ENCODE results near the gene TRIO. TPM values are rescaled to one million over a fixed set of nuclear protein-coding genes. Genes with fewer than 3 reads are reported as not detected.

Gene TRIO
- total RNA-seq, 1 experiment from 2014 or later: 68.4 TPM

DNA sequence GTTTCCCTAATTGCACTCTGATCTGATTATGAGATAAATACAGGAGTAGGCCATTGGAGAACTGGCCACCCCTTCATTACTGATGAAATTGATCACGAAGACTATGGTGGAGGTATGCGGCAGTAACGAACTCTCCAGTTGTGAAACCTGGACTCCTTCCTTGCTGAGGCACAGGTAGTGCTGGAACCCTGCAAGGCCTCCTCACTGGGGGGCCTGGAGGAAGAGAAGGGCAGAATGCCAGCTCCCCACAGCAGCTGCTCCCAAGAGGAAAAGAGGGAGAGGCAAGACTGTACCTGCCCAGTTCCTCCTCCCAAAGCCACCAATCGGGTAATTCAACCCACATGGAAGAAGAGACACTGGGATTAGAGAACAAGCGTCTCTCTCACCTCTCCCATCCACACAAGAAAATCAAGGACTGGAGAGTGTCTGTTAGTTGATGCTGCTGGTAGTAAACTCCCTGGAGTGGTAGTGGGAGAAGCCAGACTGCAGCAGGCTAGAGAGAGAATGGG is 19.1 kb upstream of the TRIO start:
- ChIA-PET POLR2A (no interaction called here), CTCF (no interaction called here), RAD21 (ENCODE audit: low non-redundant PET in 1 of 2, low total read pairs in 2 of 2, uncharacterized antibody in 2 of 2, unreplicated experiment in 2 of 2) (no interaction called here)
- H3K27me3 ChIP-seq (ENCODE audit: insufficient read depth, low read length): no peaks in the 10 kb centered on the region
- H3K79me2 ChIP-seq (ENCODE audit: insufficient read depth, low read length): no peaks in the 10 kb centered on the region
- H3K4me1 ChIP-seq (ENCODE audit: control insufficient read depth in 1 of 2, insufficient read depth in 2 of 2, low read length in 2 of 2): no peaks in the 10 kb centered on the region
- H3K36me3 ChIP-seq (ENCODE audit: control insufficient read depth in 1 of 2, insufficient read depth in 2 of 2, low read length in 2 of 2): no peaks in the 10 kb centered on the region
- TF ChIP-seq, protein P1, sequence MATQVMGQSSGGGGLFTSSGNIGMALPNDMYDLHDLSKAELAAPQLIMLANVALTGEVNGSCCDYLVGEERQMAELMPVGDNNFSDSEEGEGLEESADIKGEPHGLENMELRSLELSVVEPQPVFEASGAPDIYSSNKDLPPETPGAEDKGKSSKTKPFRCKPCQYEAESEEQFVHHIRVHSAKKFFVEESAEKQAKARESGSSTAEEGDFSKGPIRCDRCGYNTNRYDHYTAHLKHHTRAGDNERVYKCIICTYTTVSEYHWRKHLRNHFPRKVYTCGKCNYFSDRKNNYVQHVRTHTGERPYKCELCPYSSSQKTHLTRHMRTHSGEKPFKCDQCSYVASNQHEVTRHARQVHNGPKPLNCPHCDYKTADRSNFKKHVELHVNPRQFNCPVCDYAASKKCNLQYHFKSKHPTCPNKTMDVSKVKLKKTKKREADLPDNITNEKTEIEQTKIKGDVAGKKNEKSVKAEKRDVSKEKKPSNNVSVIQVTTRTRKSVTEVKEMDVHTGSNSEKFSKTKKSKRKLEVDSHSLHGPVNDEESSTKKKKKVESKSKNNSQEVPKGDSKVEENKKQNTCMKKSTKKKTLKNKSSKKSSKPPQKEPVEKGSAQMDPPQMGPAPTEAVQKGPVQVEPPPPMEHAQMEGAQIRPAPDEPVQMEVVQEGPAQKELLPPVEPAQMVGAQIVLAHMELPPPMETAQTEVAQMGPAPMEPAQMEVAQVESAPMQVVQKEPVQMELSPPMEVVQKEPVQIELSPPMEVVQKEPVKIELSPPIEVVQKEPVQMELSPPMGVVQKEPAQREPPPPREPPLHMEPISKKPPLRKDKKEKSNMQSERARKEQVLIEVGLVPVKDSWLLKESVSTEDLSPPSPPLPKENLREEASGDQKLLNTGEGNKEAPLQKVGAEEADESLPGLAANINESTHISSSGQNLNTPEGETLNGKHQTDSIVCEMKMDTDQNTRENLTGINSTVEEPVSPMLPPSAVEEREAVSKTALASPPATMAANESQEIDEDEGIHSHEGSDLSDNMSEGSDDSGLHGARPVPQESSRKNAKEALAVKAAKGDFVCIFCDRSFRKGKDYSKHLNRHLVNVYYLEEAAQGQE (IDR thresholded peaks at IDR 0.05; ENCODE audit: low read depth): no peak
- TF ChIP-seq JUND (IDR thresholded peaks at IDR 0.05) (no peak), POLR2AphosphoS5 (IDR thresholded peaks at IDR 0.05; ENCODE audit: low read depth, low read length) (no peak), RAD21 (IDR thresholded peaks at IDR 0.05; ENCODE audit: low read depth) (no peak), ELF1 (IDR thresholded peaks at IDR 0.05; ENCODE audit: borderline replicate concordance, low read depth) (no peak), EZH2phosphoT487 (IDR thresholded peaks at IDR 0.05; ENCODE audit: borderline replicate concordance) (no peak), SP1 (IDR thresholded peaks at IDR 0.05; ENCODE audit: low read depth) (no peak), EZH2 (IDR thresholded peaks at IDR 0.05) (no peak), POLR2A (IDR thresholded peaks at IDR 0.05; ENCODE audit: borderline replicate concordance, extremely low read depth, insufficient read depth, insufficient read length) (no peak), CBX3 (IDR thresholded peaks at IDR 0.05; ENCODE audit: low read depth) (no peak), TCF7L2 (IDR thresholded peaks at IDR 0.05; ENCODE audit: borderline replicate concordance, extremely low read depth, insufficient read depth, insufficient read length) (no peak), YY1 (IDR thresholded peaks at IDR 0.05; ENCODE audit: extremely low read depth, insufficient replicate concordance, low read depth, low read length) (no peak), ZNF274 (IDR thresholded peaks at IDR 0.05; ENCODE audit: low read depth, low read length) (no peak)
- TF ChIP-seq, protein P2, sequence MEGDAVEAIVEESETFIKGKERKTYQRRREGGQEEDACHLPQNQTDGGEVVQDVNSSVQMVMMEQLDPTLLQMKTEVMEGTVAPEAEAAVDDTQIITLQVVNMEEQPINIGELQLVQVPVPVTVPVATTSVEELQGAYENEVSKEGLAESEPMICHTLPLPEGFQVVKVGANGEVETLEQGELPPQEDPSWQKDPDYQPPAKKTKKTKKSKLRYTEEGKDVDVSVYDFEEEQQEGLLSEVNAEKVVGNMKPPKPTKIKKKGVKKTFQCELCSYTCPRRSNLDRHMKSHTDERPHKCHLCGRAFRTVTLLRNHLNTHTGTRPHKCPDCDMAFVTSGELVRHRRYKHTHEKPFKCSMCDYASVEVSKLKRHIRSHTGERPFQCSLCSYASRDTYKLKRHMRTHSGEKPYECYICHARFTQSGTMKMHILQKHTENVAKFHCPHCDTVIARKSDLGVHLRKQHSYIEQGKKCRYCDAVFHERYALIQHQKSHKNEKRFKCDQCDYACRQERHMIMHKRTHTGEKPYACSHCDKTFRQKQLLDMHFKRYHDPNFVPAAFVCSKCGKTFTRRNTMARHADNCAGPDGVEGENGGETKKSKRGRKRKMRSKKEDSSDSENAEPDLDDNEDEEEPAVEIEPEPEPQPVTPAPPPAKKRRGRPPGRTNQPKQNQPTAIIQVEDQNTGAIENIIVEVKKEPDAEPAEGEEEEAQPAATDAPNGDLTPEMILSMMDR (IDR thresholded peaks at IDR 0.05 in 2 of 3, conservative IDR thresholded peaks at IDR 0.05 in 1 of 3; ENCODE audit: borderline replicate concordance in 1 of 3, insufficient read depth in 1 of 3, low read depth in 2 of 3, low read length in 2 of 3): no peak
- TF ChIP-seq, protein P3, sequence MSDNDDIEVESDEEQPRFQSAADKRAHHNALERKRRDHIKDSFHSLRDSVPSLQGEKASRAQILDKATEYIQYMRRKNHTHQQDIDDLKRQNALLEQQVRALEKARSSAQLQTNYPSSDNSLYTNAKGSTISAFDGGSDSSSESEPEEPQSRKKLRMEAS (IDR thresholded peaks at IDR 0.05): no peak
- TF ChIP-seq, protein P4, sequence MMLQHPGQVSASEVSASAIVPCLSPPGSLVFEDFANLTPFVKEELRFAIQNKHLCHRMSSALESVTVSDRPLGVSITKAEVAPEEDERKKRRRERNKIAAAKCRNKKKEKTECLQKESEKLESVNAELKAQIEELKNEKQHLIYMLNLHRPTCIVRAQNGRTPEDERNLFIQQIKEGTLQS (IDR thresholded peaks at IDR 0.05): no peak
- TF ChIP-seq, protein P5, sequence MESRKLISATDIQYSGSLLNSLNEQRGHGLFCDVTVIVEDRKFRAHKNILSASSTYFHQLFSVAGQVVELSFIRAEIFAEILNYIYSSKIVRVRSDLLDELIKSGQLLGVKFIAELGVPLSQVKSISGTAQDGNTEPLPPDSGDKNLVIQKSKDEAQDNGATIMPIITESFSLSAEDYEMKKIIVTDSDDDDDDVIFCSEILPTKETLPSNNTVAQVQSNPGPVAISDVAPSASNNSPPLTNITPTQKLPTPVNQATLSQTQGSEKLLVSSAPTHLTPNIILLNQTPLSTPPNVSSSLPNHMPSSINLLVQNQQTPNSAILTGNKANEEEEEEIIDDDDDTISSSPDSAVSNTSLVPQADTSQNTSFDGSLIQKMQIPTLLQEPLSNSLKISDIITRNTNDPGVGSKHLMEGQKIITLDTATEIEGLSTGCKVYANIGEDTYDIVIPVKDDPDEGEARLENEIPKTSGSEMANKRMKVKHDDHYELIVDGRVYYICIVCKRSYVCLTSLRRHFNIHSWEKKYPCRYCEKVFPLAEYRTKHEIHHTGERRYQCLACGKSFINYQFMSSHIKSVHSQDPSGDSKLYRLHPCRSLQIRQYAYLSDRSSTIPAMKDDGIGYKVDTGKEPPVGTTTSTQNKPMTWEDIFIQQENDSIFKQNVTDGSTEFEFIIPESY (IDR thresholded peaks at IDR 0.05; ENCODE audit: extremely low read depth, insufficient replicate concordance, low read length): no peak
- no peak overlapping the region for H3K9ac ChIP-seq (ENCODE audit: low read length)
- no peak overlapping the region for H2AFZ ChIP-seq (ENCODE audit: low read depth, low read length, poor library complexity, severe bottlenecking)
- no peak overlapping the region for H3K4me2 ChIP-seq (ENCODE audit: low read length)
- intact Hi-C loops (cut with micrococcal nuclease): no loop called here
- H4K20me1 ChIP-seq (ENCODE audit: insufficient read depth): no peaks in the 10 kb centered on the region
- no peak for ATAC-seq
- no peak overlapping the region for H3K27ac ChIP-seq (ENCODE audit: low read depth, low read length)
- H3K9me3 ChIP-seq (ENCODE audit: control insufficient read depth in 1 of 2, insufficient read depth in 1 of 2, low read depth in 1 of 2, low read length in 2 of 2): no peaks in the 10 kb centered on the region
- H3K4me3 ChIP-seq (replicated peaks in 1 of 2; ENCODE audit: low read depth in 1 of 2, low read length in 2 of 2): no peak overlapping the region
- no peaks in the 10 kb centered on the region; the same call in 1 of the 2 replicates for H3K9me2 ChIP-seq (ENCODE audit: insufficient read depth)
- BruUV-seq (replicated peaks): no TSS peak
- DNase-seq (ENCODE audit: low read depth, low spot score): no peak

Data from HCT116 (cell line).